SK-N-SH (cell line): ENCODE measurements around the gene SIPA1L2. TPM values are rescaled to one million over a fixed set of nuclear protein-coding genes. Genes with fewer than 3 reads are reported as not detected.

ENCODE experiments used
- CTCF ChIA-PET: fragments of 300-600, 350-600 bp; formaldehyde crosslinking; extraction: SDS; loops from one replicate; lab custom pipeline; 2021; lab: Yijun Ruan, JAX
- POLR2A ChIA-PET: fragments of 350-600 bp; sonication (Branson Sonifier 250); formaldehyde crosslinking; extraction: SDS; loops from one replicate; lab custom pipeline; 2020; ENCODE audit warnings: antibody characterized with exemption, inconsistent platforms; lab: Yijun Ruan, JAX
- DNase-seq: peaks from one replicate; pipeline ENCODE4 v3.0.0; 2012
- H2AFZ ChIP-seq: fragments of 200-600 bp; sonication (generic); 2 replicates; pipeline ENCODE4 v1.8.1; 2016; ENCODE audit warnings: antibody characterized with exemption, mild to moderate bottlenecking, low read depth
- H3F3A ChIP-seq: fragments of 200-600 bp; sonication (generic); replicated peaks from 2 replicates; pipeline ENCODE3; 2016; ENCODE audit warnings: antibody characterized with exemption, mild to moderate bottlenecking; ENCODE audit not compliant: insufficient read depth
- H3K27ac ChIP-seq, 2 experiments: fragments of 200-500 bp in 1 of 2; fragments of 200-600 bp in 1 of 2; sonication (Bioruptor generic) in 1 of 2; sonication (generic), shearing (Covaris generic) in 1 of 2; 2 replicates each; pipeline versions ENCODE4 v1.5.1 to v1.6.1; 2014 to 2016; ENCODE audit warnings: low read depth in 2 of 2, inconsistent platforms in 1 of 2, low read length in 1 of 2, mild to moderate bottlenecking in 1 of 2, mixed read lengths in 1 of 2
- H3K27me3 ChIP-seq: fragments of 200-600 bp; sonication (generic), shearing (Covaris generic); 2 replicates; pipeline ENCODE4 v1.6.1; 2016; ENCODE audit warnings: mixed run types; ENCODE audit not compliant: insufficient read depth
- H3K36me3 ChIP-seq, 2 experiments: fragments of 200-500 bp in 1 of 2; fragments of 200-600 bp in 1 of 2; sonication (Bioruptor generic) in 1 of 2; sonication (generic) in 1 of 2; replicated peaks in 1 of 2; 2 replicates each; pipeline versions ENCODE3 to v1.5.1; 2014 to 2016; ENCODE audit warnings: low read length in 1 of 2, mild to moderate bottlenecking in 1 of 2; ENCODE audit not compliant: insufficient read depth in 2 of 2, control insufficient read depth in 1 of 2
- H3K4me1 ChIP-seq, 2 experiments: fragments of 200-500 bp in 1 of 2; fragments of 200-600 bp in 1 of 2; sonication (Bioruptor generic) in 1 of 2; sonication (generic), shearing (Covaris generic) in 1 of 2; 2 replicates each; pipeline versions ENCODE4 v1.5.1 to v1.6.1; 2014 to 2016; ENCODE audit warnings: low read depth in 1 of 2, low read length in 1 of 2, mixed run types in 1 of 2; ENCODE audit not compliant: insufficient read depth in 2 of 2, control insufficient read depth in 1 of 2
- H3K4me2 ChIP-seq: fragments of 200-600 bp; sonication (generic), shearing (Covaris generic); 2 replicates; pipeline ENCODE4 v1.6.1; 2017; ENCODE audit warnings: mixed run types
- H3K4me3 ChIP-seq, 2 experiments: fragments of 200-500 bp in 1 of 2; fragments of 200-600 bp in 1 of 2; sonication (Bioruptor generic) in 1 of 2; sonication (generic), shearing (Covaris generic) in 1 of 2; 2 replicates each; pipeline versions ENCODE4 v1.5.1 to v1.8.1; 2014 to 2016; ENCODE audit warnings: low read depth in 2 of 2, inconsistent platforms in 1 of 2, low read length in 1 of 2, mild to moderate bottlenecking in 1 of 2, mixed read lengths in 1 of 2, moderate library complexity in 1 of 2
- H3K79me2 ChIP-seq: fragments of 200-600 bp; sonication (generic); 2 replicates; pipeline ENCODE4 v1.8.1; 2017; ENCODE audit warnings: mild to moderate bottlenecking; ENCODE audit not compliant: insufficient read depth
- H3K9ac ChIP-seq: fragments of 200-600 bp; sonication (generic); 2 replicates; pipeline ENCODE4 v1.6.1; 2017; ENCODE audit warnings: mixed run types
- H3K9me2 ChIP-seq: fragments of 200-600 bp; sonication (generic); 2 replicates; pipeline ENCODE4 v1.6.1; 2017; ENCODE audit warnings: mixed run types
- H3K9me3 ChIP-seq: fragments of 200-600 bp; sonication (generic); 2 replicates; pipeline ENCODE4 v1.6.1; 2017; ENCODE audit warnings: mixed run types, mild to moderate bottlenecking, moderate library complexity
- H4K20me1 ChIP-seq: fragments of 200-600 bp; sonication (generic); 2 replicates; pipeline ENCODE4 v1.6.1; 2017; ENCODE audit warnings: mild to moderate bottlenecking, mixed run types; ENCODE audit not compliant: insufficient read depth
- CTCF ChIP-seq: fragments of 200-600 bp; sonication (generic); IDR thresholded peaks from 2 replicates; pipeline ENCODE4 v1.6.1; 2017; ENCODE audit warnings: antibody characterized with exemption, mild to moderate bottlenecking, moderate library complexity
- FOXM1 ChIP-seq: IDR thresholded peaks from 2 replicates; pipeline ENCODE4 v1.4.0; 2012; ENCODE audit warnings: low read depth, mild to moderate bottlenecking
- MEF2A ChIP-seq: IDR thresholded peaks from 2 replicates; pipeline ENCODE4 v1.4.0; 2012; ENCODE audit warnings: low read depth, borderline replicate concordance
- MXI1 ChIP-seq: IDR thresholded peaks from 2 replicates; pipeline ENCODE4 v1.6.1; 2012; ENCODE audit warnings: mild to moderate bottlenecking, low read depth, low read length, improper control_type of control experiment
- NRF1 ChIP-seq: IDR thresholded peaks from 2 replicates; pipeline ENCODE4 v1.6.1; 2012; ENCODE audit warnings: low read depth, mild to moderate bottlenecking, low read length
- USF1 ChIP-seq: IDR thresholded peaks from 2 replicates; pipeline ENCODE4 v1.4.0; 2012; ENCODE audit warnings: low read depth, borderline replicate concordance
- WGBS: methylation state at CpG from one replicate; pipeline ENCODE4 v1.1.6; 2017; ENCODE audit warnings: low lambda C conversion rate; 5-methylcytosine and 5-hydroxymethylcytosine counted together
- polyA plus RNA-seq, 3 experiments: library from polyadenylated mRNA; depleted of rRNA; stranded (reverse); fragments of >200 nt; gene quantifications; 2 replicates each; pipeline ENCODE4 v1.2.3, GENCODE V29; 2012
- TF ChIP-seq, protein P1 (sequence below): IDR thresholded peaks from 2 replicates; pipeline ENCODE4; 2012
- TF ChIP-seq, protein P2 (sequence below): IDR thresholded peaks from 2 replicates; pipeline ENCODE4 v1.4.0; 2012; ENCODE audit warnings: low read depth

SIPA1L2 gene
- polyA plus RNA-seq, 1 of the 3 experiments (the other 2 are of a cell fraction) = 0.48 TPM

DNA sequence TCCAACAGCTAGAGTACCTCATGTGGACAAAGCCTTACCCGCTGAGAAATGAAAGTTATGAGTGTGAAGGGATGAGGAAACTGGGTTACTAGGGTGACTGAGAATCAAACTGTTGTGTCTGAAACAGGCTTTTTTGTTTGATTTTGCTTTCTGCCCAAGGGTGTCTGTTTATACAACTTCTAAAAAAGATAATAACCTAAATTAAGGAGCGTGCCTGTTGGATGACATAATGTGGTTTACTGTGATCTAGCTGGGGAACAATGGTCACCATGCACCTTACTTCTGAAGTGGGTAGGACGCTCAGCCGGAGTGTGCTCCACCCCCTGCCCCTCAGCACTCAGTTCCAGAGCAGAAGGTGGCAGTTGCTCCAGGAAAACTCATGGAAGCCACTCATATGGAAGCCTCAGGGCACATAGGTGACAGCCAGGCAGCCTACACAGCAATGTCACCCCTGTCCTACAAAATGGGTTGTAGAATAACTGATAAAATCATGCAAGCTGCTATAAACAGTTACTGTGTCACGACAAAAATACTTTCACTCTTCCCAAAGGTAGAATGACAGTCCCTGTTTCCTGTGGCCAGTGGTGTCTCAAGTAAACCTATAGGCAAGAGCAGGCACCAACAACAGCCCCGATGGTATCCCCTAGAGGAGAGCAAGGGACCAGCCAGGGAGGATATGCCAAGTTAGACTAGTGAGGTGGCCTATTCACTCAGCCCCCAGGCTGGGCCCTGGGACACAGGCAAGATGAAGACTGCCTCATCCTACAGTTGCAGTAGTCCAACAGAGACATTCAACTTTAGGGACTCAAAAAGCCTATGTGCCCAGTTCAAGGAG, 29.3 kb downstream of the SIPA1L2 start:
- H3K4me2 ChIP-seq = no peak overlapping the region
- H3K79me2 ChIP-seq = no peaks in the 10 kb centered on the region
- H3F3A ChIP-seq = no peaks in the 10 kb centered on the region
- no peaks in the 10 kb centered on the region for H3K9me3 ChIP-seq
- H4K20me1 ChIP-seq = no peaks in the 10 kb centered on the region
- H3K27me3 ChIP-seq = no peaks in the 10 kb centered on the region
- DNase-seq = no peak
- no peak overlapping the region for H3K9ac ChIP-seq
- H3K27ac ChIP-seq = no peak overlapping the region; a peak in 1 of 4 replicates
- CTCF ChIA-PET = no interaction called here
- 58% methylated on average over 5 of the region's 6 CpGs for WGBS
- no peak for TF ChIP-seq MEF2A
- no peak for TF ChIP-seq NRF1
- TF ChIP-seq CTCF = no peak
- H3K4me1 ChIP-seq = peaks cover 4 to 21% of the 10 kb centered on the region in 2 experiments; a peak in 3 of 4 replicates
- no peaks in the 10 kb centered on the region for H3K9me2 ChIP-seq
- H3K36me3 ChIP-seq = no peaks in the 10 kb centered on the region
- H3K4me3 ChIP-seq = no peak overlapping the region
- H2AFZ ChIP-seq = no peak overlapping the region
- POLR2A ChIA-PET = no interaction called here

DNA sequence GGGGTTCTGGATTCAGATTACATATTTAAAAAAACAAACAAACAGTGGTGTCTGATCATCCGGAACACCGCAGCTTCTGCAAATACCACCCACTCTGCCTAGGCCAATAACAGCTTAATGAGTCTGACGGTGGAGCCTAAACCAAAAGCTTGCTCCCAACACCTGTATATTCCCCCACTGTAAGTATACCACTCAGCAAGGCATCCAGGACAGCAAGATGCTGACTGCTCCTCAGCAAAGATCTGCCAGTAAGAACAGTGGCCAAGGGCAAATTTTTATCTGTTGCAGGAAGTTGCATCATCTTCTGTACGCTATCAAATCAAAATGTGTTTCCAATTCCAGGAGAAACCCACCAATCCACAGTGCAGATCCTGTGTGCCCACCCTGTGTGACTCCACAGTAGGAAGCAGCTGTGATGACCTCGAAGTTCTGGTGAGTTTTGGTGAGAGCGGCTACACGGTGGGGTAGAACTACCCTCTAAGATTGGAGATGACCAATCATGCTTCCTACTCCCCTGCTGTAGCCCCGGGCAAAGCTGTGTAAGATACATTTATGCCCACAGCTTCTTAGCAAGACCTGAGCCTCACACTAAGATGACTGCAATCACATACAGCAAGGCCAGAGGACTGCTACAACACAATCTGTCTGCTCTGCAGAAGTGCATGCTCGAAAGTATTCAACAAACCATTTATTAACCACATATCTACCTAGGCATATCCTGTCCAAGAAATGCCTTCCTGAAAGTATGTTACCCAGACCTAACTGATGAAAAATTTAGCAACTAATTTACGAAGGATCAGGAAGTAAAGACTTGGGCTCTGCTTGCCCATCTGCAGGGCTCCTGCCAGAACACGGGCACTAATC, 30.5 kb downstream of the SIPA1L2 start:
- H4K20me1 ChIP-seq = no peaks in the 10 kb centered on the region
- no peaks in the 10 kb centered on the region for H3K9me3 ChIP-seq
- WGBS = 64% methylated on average over 9 of the region's 11 CpGs
- no peaks in the 10 kb centered on the region for H3K9me2 ChIP-seq
- ChIA-PET CTCF (no interaction called here), POLR2A (interaction anchor here (0.6 kb wide), 1 partner anchor 582 kb away, joined by 3 read pairs; no protein-coding TSS in a partner anchor)
- no peaks in the 10 kb centered on the region for H3K79me2 ChIP-seq
- TF ChIP-seq USF1 (no peak), MXI1 (no peak), FOXM1 (no peak)
- TF ChIP-seq, protein P1, sequence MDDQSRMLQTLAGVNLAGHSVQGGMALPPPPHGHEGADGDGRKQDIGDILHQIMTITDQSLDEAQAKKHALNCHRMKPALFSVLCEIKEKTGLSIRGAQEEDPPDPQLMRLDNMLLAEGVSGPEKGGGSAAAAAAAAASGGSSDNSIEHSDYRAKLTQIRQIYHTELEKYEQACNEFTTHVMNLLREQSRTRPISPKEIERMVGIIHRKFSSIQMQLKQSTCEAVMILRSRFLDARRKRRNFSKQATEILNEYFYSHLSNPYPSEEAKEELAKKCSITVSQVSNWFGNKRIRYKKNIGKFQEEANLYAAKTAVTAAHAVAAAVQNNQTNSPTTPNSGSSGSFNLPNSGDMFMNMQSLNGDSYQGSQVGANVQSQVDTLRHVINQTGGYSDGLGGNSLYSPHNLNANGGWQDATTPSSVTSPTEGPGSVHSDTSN = no peak
- TF ChIP-seq, protein P2, sequence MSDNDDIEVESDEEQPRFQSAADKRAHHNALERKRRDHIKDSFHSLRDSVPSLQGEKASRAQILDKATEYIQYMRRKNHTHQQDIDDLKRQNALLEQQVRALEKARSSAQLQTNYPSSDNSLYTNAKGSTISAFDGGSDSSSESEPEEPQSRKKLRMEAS = no peak
- H3K36me3 ChIP-seq = no peaks in the 10 kb centered on the region
- H2AFZ ChIP-seq = no peak overlapping the region
- no peak overlapping the region for H3K4me3 ChIP-seq
- H3K9ac ChIP-seq = no peak overlapping the region
- peaks cover 4 to 27% of the 10 kb centered on the region in 2 experiments; a peak in 3 of 4 replicates for H3K4me1 ChIP-seq
- peak overlapping the region in 1 of 2 experiments; percentile 50; a peak in 1 of 4 replicates for H3K27ac ChIP-seq
- no peak overlapping the region for H3K4me2 ChIP-seq
- H3K27me3 ChIP-seq = no peaks in the 10 kb centered on the region
- DNase-seq = peak; percentile 25
- no peaks in the 10 kb centered on the region for H3F3A ChIP-seq
